Measurements from ENCODE around the gene LRRK1.
A peak's percentile ranks its signal among the peaks of the same experiment; 100 is the strongest.

Gene LRRK1

DNA sequence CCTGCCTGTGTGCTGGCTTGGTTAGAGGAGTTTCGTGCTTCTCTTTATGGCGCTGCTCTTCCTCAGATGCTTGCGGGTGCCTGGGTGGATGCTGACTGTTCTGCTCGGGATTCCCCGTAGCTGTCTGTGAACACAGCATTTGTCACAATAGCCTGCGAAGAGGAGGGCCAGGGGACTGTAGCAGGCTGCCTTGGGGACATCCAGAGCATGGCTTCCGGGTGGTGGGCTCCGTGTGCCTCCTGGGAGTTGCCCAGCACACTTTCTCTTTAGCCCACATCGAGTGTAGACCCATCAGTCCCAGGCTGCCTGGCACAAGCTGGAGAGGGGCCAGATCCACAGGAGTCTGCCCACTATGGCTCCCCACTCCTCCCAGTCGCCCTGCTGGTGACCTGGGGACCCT lies 22.4 kb downstream of the LRRK1 start:
- DNase-seq, result peak in 1 of 2 donors; percentile 45

DNA sequence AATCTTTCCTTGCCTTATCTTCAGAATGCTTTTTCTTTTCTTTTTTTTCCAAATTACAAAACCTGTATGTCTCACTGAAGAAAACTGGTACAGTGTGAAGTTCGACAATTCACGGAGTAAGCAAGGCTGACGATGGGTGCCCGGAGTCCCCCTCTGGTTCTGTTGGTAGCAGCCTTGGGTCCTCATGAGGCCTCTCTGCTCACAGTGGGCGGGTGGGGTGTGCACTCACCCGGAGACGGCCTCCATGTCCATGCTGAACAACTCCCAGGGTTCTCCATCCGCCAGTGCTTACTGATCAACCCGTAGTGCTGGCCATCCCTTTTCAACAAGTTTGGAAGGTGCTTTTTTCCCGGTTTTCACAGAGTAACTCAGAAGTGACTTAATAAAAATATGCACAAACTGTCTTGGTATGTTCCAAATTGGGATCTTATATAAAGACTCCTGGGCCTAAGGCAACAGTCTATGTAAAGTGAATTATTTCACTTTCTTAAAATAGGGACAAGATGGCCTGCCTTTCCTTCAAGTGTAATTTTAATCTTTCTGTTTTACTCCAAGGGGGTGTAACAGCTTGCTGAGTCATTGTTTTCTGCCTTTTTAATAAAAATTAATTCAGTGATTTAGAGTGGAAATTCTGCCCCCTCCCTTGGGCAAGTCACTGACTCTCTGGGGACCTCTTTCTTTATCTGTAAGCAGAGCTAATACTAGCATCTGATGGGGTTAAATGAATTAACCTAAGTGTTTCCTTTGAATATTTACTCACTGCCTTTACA lies 23.7 kb downstream of the LRRK1 start:
- no peak for DNase-seq

DNA sequence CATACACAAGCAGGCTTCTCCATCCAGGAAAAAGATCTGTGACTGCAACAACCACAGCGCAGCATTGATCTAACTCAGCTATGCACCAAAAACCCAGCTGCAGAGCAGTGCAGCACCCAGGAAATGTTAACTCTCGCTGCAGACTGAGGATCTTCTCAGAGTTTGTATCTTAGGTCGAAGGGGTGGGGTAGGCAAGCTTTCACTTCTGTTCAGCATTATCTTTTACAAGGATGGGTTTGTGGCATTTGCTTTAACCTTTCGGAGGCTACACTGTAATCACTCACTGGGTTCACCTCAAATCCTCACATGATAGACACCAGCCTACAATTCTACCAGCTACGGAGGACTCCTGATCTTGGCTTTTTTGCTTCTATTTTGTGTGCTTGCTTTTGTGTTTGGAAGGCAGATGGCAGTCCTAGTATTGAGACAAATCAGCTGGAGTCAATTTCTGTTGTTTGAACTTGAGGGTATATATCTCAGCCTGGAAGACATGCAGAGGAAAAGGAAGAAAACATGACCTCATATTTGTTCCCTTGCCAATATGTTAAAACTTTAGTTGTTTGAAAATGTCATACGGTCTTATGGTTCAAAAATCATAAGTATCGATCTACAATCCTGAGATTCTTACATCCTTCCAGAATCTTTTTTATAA lies 25.2 kb downstream of the LRRK1 start:
- no peak for DNase-seq

DNA sequence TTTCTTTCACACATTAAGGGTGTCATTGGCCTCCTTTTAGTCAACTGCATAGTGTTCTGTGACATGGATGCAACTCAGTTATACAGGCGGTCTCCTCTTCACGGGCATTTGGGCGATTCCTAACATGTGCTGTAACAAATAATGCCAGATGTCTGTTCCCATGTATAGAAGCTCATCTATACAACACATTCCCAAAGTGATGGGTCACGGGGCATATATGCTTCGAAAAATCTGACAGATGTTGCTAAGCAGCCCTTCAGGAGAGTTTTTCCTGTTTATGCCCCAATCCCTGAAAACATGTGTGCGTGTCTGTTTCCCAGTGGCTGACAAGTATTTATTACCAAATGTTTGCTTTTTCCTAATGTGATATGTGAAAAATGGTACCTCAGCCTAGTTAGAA lies 25.8 kb downstream of the LRRK1 start:
- DNase-seq, result no peak

DNA sequence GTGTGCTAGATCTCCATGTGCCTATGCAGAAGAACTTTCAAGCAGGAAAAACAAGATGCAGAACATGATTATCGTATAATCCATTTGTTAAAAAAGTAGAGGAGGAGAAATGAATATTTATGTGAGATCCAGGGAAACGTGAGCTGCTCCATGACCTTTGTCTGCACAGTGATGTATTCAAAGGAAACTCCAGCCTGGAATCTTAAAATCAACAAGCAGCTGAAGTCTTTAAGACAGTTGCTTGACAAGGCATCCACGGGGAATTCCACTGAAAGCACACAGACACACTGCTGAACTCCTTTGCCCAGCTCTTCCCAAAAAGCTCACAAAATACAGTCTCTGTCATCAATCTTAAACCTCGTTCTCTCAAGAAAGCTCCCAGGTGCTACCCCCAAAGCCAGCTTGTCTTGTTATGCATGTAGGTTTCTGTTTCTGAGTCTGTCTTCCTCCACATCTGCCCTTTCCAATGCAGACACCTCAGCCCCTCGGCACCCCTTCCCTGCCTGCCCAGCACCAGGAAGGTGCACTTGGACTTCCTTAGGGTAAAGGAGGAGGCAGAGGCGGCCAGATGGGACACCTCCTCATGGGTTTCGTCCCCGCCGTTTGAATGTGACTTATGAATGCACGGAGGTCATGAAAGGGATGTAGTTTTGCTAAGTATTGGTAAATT lies 28.7 kb downstream of the LRRK1 start:
- no peak for DNase-seq

DNA sequence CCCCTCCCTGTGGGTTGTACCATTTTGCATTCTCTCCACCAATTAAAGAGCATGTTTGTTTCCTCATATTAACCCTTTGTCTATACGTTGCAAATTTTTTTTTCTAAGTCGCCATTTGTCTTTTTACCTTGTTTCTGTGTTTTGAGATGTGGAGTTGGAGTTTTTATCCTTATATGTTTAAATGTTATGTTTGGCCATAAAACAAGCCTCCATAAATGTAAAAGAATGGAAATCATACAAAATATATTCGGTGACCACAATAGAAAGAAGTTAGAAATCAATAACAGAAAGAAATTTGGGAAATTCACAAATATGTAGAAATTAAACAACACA lies 29.2 kb downstream of the LRRK1 start:
- no peak for DNase-seq

DNA sequence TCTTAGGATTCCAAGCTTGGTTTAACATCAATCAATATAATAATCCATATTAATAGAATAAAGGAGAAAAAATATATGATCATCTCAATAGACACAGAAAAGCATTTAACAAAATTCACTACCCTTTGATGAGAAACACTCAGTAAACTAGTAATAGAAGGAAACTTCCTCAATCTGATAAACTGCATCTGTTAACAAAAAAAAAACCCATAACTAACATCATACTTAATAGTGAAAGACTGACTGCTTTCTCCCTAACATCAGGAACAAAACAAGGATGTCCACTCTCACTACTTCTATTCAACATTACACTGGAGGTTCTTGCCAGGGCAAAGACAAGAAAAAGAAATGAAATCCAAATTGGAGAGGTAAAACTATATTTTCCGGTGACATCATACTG lies 30.5 kb downstream of the LRRK1 start:
- DNase-seq, result no peak

DNA sequence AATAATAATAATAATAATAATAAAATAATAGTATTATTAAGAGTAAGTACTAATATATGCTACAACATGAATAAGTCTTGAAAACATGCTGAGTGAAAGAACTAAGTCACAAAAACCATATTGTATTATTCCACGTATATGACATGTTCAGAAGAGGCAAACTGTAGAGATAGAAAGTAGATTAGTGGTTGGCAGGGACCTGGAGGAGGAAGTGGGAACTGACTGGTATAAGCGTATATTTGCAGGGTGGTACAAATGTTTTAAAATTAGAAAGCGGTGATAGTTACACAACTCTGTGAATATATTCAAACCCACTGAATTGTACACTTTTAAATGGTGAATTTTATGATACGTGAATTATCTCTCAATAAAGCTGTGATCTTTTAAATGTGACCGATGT lies 32.8 kb downstream of the LRRK1 start:
- DNase-seq, result no peak

DNA sequence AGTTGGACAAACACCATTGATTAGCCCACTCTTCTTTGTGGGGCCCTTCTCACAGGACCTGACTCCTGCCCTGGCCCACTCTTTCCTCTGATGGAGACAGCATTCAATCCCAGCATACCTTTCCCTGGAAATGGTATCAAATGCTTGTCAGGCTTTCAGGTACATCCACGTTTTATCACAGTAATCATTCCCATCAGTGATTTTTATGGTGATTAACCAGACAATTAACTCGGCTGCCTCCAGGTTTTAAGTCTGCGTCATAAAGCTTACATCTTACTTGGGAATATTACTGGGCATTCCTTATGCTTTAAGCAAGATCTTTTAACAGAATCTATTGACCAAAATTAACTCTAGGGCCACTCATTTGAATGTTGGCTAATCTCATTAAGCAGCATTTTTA lies 33.4 kb downstream of the LRRK1 start:
- DNase-seq, result no peak

DNA sequence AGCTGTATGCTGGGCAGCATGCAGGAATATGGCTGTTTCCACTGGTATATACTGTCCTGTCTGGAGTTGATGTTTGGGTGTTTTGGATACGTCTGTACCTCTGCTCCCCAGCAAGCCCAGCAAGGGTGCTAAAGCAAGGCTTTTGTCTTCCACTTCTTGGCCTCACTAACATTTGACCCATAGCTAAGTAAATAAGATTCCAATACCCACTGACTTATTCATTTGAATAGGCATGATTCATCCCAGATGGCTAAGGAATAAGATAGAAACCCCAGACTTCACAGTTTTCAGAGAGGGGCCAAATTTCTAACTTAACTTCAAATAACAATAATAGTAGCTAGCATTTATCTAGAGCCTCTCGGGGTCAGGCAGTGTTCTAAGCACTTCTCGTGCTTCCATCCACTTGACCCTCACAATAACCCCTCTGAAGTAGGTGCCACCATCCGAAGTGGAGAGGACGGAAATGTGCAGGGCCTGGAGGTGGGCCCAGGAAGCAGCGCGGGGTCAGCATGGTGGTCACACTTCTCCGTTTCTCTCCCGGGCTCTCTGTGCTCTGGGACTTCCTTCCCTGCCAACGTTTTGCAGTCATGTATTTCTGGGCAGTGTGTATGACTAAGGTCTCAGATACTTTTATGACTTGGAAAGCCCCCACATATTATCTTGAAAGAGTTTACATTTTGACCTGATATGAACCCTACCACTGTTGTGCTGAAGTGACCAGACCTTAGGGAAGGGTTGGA lies 39.3 kb downstream of the LRRK1 start:
- no peak for DNase-seq

DNA sequence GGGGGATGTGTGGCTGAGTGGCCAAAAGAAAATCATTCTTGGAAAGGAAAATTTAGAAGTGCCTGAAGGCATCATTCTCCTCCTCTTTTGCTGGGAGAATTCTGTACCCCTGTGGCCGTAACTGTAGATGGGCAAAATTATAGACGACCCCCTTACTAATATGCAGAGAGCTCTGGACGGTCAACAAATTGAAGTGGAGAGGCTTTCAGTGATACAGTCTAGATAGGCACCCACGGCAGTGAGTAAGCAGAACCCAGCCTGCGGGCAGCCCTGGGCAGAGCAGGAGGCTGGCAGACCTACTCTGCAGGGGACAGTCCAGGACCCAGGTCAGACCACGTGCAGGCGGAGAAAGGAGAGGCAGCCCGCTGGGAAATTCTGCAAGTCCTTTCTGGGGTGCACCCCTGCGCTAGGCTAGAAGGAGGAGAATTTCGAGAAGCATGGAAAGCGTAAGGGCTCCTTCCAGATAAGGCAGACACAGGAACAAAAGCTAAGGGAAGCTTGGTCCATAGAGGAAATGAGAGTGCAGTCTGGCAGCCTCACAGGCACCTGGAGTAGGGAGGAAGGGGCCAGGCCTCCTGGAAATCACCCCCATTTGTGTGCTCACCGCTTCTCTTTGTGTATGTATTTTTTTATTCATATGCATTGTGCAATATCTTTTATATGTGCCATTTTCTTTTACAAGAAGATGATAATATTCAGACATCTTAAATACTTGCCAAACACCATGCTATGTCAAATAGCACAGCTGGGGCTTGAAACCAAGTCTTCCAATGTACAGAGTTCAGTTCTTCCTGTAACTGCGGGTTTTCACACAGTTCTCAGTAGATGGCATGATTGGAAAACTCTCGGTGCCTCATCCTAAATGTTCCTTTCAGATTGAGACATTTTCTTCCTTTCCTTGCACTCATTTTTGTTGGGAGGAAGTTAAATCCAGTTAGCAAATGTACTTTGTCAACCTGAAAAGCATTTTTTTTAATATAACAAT lies 40.2 kb downstream of the LRRK1 start:
- peak in 1 of 2 donors; percentile 17 for DNase-seq

DNA sequence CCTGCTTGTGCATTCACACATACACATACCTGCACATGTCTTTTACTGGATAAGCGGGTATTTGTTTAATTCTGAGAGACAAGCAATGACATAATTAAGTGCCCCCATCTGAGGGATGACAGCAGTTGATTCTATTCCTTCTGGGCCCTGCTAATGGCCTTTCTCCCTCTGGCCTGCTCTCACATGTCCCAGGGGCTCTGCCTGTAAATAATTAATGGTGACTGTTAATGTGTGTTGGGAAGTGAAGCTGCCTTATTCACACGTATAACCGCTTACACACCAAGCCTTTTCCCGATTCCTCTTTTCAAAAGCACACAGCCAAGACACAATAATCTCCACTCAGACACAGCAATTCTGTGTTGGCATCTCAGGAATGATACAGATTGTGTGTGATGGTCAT lies 47.8 kb downstream of the LRRK1 start:
- DNase-seq, result no peak

DNA sequence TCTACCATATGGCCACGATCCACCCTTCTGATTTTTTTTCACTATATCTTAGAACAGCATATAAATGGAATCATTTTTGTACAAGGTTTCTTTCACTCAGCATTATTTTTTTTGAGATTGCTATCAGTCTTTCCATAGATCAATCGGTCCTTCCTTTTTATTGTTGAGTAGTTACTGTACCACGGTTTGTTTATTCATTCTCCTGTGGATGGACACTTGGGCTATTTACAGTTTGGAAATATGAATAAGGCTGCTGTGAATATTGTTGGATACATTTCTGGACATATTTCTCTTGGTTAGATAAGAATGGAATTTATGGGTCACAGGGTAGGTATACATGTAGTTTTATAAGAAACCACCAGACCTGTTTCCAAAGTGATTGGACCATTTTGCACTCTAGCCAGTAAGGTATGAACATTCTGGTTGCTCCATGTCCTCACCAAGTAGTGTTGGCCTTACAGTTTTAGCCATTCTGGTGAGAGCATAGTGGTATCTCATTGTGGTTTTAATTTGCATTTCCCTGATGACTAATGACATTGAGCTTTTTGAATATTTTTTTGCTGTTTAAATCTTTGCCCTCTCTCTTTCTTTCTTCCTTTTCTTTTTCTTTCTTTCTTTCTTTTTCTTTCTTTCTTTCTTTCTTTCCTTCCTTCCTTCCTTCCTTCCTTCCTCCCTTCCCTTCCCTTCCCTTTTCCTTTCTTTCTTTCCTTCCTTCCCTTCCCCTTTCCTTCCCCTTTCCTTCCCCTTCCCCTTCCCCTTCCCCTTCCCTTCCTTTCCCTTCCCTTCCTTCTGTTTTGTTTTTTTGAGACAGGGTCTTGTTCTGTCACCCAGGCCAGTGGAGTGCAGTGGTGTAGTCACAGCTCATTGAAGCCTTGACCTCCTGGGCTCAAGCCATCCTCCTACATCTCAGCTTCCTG lies 49.2 kb downstream of the LRRK1 start:
- no peak for DNase-seq

DNA sequence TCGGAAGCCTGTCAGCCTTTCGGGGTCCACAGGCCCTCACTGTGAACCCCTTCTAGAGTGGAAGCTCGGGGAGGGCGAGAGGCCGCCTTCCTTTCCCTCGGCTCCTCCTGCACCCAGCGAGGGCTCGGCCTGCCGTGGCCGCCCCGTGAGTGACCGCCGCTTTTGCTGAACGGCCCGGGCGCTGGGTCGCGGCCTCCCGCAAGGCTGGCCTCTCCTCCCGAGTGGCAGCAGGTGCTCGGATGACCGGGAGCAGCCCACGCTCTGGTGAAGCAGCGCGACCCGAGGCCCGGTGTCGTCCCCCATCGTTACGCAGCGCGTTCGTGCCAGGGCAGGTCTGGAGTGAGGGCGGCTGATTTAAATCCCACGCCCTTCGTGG lies 53.8 kb downstream of the LRRK1 start:
- no peak for DNase-seq

DNA sequence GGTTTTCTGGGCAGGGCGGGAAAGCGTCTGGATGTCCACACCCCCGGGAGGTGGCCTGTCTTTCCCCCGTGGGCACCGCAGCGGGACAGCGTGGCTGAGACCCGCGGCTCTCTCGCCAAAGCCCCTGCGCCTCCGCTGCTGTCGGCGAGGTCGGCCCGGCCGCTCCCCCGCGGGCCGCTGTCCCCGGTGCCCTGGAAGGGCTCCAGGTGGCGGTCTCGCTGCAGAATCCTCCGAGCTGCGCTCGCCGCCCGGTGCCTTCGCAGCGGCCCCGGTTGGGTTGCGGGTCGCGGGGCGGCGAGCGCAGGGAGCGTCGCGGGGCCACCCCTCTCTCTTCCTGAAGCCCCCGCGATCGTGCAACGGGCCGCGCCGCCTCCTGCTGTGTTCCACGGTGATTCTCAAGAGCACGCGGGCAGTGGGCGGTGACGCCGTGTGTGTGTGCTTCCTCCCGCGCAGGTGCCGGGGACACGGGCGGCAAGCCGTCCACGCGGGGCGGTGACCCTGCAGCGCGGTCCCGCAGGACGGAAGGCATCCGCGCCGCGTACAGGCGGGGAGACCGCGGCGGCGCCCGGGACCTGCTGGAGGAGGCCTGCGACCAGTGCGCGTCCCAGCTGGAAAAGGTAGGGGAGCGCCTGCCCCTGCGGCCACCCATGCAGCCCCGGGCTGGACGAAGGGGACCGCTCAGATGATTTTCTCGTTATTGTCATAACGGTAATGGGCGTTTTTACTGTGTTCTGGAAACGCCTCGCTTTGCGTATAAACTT lies 54.4 kb downstream of the LRRK1 start:
- DNase-seq, result no peak

DNA sequence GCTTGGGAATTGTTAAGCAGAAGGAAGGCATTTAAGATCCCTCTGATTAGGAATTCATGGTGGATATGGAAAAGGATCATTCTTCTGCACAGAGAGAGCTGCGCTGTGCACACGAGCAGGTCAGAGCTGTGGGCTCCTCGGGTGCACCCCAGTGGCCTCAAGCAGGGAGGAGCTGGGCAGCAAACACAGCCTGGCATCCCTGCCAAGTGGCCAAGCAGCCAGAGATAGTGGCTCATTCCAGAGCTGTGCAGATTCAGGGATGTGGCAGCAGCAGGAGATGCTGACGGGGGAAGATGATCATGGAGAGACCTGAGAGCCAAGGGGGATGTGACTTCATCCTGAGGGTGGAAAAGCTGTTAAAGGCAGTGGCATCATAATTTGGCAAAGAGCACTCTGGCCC lies 55.9 kb downstream of the LRRK1 start:
- DNase-seq, result no peak

DNA sequence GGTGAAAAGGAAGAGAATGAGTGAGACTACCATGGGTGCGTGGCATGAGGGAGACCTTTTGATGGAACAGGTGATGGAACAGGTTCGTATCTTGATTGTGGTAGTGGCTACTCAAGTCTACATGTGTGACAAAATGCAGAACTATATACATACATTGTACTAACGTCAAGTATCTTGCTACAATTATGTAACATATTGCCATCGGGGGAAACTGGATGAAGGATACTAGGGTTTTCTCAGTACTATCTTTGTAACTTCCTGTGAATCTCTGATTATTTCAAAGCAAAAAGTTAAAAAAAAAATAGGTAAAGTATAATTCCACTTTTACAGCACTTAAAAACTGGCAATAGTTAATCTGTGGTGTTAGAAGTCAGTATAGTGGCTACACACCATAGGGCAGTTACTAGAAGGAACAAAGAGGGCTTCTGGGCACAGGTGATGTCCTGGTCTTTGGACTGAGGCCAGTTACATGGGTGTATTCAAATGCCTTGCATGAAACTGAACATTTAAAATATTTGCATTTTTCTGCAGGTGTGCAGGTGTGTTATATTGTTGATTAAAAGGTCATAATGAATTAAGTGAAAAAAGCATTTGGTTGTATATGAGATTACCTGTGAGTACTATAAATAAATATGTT lies 61.4 kb downstream of the LRRK1 start:
- DNase-seq, result no peak

DNA sequence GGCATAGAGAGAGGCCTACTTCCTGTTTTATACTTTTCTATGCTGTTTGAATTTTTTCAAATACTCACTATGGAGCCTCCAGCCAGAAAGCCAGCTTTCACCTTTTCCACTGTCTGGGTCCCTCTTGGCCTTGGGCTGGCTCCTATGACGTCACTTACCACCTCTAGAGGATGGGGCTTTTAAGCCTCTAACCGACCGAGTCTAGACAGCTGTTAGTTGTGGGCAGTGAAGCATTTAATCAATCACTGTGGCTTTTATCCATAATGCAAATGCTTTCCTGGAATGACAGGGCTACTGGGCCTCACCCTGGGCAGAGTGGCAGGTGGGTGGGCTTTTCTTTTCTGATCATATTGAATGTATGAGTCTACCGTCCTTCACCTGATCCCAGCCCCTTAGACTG lies 61.9 kb downstream of the LRRK1 start:
- no peak for DNase-seq

DNA sequence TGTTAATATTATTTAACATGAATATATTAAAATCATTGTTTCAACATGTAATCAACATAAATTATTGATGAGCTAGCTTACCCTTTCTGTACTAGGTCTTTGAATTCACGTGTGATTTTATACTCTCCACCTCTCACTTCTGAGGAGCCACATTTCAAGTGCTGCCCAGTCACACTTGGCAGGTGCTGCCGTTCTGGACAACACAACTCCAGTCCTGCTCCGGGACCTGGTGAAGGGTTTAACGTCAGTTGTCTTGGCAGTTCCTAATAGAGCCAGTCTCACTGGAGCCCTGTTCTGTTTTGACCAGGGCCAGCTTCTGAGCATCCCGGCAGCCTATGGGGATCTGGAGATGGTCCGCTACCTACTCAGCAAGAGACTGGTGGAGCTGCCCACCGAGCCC lies 64.1 kb downstream of the LRRK1 start:
- no peak for DNase-seq

DNA sequence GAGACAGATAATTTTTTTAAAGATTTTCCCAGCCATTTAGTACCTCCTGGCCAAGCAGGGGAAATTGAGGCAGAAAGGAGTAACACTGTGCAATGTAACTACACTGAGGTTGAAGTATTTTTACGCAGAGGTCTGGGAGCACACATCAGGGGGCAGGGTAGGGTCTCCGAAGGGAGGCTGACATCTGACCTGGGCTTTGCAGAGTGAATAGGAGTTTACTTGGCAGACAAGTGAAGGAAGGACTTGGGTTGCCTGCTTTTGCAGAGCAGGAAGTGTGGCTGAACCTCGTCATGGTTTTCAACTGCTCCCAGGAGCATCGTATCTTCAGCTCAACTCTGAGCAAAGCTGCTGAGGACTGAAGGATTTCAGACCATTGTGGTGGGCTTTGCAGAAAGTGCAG lies 66.2 kb downstream of the LRRK1 start:
- no peak for DNase-seq
